ENCODE data around the gene SDK1.

DNA sequence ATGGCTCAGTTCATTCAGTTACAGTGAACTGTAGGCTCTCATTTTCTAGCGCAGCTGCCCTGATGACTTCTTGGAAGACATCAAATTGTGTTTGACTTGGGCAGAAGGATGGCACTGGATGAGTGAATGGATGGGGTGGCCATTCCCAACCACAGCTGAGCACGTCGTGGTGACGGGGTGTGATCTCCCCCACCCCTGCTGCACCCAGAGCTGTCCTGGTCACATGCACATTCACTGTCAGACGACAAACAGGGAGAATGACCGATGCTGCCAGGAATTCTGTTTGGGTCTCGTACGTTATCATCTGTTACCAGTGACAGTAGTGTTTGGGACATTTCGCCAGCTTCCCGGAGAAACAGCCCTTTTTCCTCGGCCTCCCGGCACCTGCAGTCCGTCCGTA lies 623.2 kb downstream of the SDK1 start:
- TF ChIP-seq, protein P1, sequence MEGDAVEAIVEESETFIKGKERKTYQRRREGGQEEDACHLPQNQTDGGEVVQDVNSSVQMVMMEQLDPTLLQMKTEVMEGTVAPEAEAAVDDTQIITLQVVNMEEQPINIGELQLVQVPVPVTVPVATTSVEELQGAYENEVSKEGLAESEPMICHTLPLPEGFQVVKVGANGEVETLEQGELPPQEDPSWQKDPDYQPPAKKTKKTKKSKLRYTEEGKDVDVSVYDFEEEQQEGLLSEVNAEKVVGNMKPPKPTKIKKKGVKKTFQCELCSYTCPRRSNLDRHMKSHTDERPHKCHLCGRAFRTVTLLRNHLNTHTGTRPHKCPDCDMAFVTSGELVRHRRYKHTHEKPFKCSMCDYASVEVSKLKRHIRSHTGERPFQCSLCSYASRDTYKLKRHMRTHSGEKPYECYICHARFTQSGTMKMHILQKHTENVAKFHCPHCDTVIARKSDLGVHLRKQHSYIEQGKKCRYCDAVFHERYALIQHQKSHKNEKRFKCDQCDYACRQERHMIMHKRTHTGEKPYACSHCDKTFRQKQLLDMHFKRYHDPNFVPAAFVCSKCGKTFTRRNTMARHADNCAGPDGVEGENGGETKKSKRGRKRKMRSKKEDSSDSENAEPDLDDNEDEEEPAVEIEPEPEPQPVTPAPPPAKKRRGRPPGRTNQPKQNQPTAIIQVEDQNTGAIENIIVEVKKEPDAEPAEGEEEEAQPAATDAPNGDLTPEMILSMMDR (IDR thresholded peaks at IDR 0.05): no peak
- no peak for TF ChIP-seq POLR2A (IDR thresholded peaks at IDR 0.05)
